Measurements from ENCODE around the gene C10orf143.

C10orf143 gene

GRCh38 chr10:130074639-130075038, 36.0 kb downstream of the C10orf143 start:
- Histone ChIP-seq H3K9ac (ENCODE audit: low read length) (no peak overlapping the region), H3K4me3 (ENCODE audit: low read length) (no peak overlapping the region), H3K36me3 (ENCODE audit: control insufficient read depth, insufficient read depth, low read length, severe bottlenecking) (no peaks in the 10 kb centered on the region), H3K27me3 (replicated peaks; ENCODE audit: control insufficient read depth, insufficient read depth, low read length) (no peaks in the 10 kb centered on the region), H3K4me1 (ENCODE audit: control insufficient read depth, insufficient read depth, low read length) (peaks cover under 1% of the 10 kb centered on the region), H3K9me3 (ENCODE audit: control insufficient read depth, low read length) (peaks cover 8% of the 10 kb centered on the region)
- DNase-seq (ENCODE audit: low read depth) = peak; percentile 22

- Histone ChIP-seq H3K27me3 (replicated peaks; ENCODE audit: control insufficient read depth, insufficient read depth, low read length) (no peaks in the 10 kb centered on the region), H3K36me3 (ENCODE audit: control insufficient read depth, insufficient read depth, low read length, severe bottlenecking) (no peaks in the 10 kb centered on the region), H3K9me3 (ENCODE audit: control insufficient read depth, low read length) (peaks cover 8% of the 10 kb centered on the region), H3K9ac (ENCODE audit: low read length) (no peak overlapping the region), H3K4me3 (ENCODE audit: low read length) (no peak overlapping the region), H3K4me1 (ENCODE audit: control insufficient read depth, insufficient read depth, low read length) (no peaks in the 10 kb centered on the region)
- no peak for DNase-seq (ENCODE audit: low read depth)
Measured at GRCh38 chr10:130073912-130074311, 36.7 kb downstream of the C10orf143 start.

DNA sequence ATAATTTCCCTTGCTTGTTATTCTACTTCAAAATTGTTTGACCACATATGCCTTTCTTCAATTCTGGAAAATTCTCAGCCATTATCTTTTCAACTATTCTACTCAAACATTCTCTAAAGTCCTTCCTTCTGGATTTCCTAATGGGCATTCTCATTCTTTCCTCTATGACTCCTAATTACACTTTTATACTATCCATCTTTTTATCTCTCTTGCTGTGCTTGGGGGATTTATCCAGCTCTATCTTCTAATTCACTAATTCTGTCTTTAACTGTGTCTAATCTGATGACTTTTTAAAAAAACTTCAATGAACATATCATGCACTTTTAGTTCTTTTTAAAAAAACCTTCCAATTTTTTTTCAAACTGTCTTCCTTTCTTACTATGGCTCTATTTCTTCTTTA, 38.4 kb downstream of the C10orf143 start:
- Histone ChIP-seq H3K4me3 (ENCODE audit: low read length) (no peak overlapping the region), H3K9ac (ENCODE audit: low read length) (no peak overlapping the region), H3K9me3 (ENCODE audit: control insufficient read depth, low read length) (peaks cover 8% of the 10 kb centered on the region), H3K4me1 (ENCODE audit: control insufficient read depth, insufficient read depth, low read length) (no peaks in the 10 kb centered on the region), H3K27me3 (replicated peaks; ENCODE audit: control insufficient read depth, insufficient read depth, low read length) (no peaks in the 10 kb centered on the region), H3K36me3 (ENCODE audit: control insufficient read depth, insufficient read depth, low read length, severe bottlenecking) (no peaks in the 10 kb centered on the region)
- no peak for DNase-seq (ENCODE audit: low read depth)

DNA sequence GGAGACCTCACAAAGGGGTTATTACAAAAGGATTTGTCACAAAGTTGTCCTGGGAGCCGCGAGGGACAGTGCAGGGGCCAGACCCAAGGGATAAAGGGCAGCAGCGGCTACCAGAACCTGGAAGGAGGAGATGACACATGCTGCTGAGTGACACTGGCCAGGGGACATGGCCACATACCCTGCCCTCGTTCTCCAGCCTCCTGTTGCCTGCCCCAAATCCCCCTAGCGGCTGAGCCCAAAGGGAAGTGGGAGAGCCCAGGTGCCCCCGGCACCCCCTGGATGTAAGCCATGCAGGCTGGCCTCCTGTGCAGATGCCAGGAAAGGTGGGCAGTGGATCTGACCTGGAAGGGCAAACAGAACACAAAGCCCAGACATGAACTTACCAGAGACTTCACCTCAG, 42.7 kb downstream of the C10orf143 start:
- H3K36me3 ChIP-seq (ENCODE audit: control insufficient read depth, insufficient read depth, low read length, severe bottlenecking) = no peaks in the 10 kb centered on the region
- no peaks in the 10 kb centered on the region for H3K4me1 ChIP-seq (ENCODE audit: control insufficient read depth, insufficient read depth, low read length)
- H3K9me3 ChIP-seq (ENCODE audit: control insufficient read depth, low read length) = peaks cover 8% of the 10 kb centered on the region
- H3K9ac ChIP-seq (ENCODE audit: low read length) = no peak overlapping the region
- no peak overlapping the region for H3K4me3 ChIP-seq (ENCODE audit: low read length)
- H3K27me3 ChIP-seq (replicated peaks; ENCODE audit: control insufficient read depth, insufficient read depth, low read length) = no peaks in the 10 kb centered on the region
- DNase-seq (ENCODE audit: low read depth) = no peak

GRCh38 chr10:130066743-130067142, 43.9 kb downstream of the C10orf143 start:
- no peak overlapping the region for H3K4me3 ChIP-seq (ENCODE audit: low read length)
- no peaks in the 10 kb centered on the region for H3K36me3 ChIP-seq (ENCODE audit: control insufficient read depth, insufficient read depth, low read length, severe bottlenecking)
- H3K9me3 ChIP-seq (ENCODE audit: control insufficient read depth, low read length) = no peaks in the 10 kb centered on the region
- H3K27me3 ChIP-seq (replicated peaks; ENCODE audit: control insufficient read depth, insufficient read depth, low read length) = no peaks in the 10 kb centered on the region
- DNase-seq (ENCODE audit: low read depth) = no peak
- no peak overlapping the region for H3K9ac ChIP-seq (ENCODE audit: low read length)
- H3K4me1 ChIP-seq (ENCODE audit: control insufficient read depth, insufficient read depth, low read length) = no peaks in the 10 kb centered on the region

DNA sequence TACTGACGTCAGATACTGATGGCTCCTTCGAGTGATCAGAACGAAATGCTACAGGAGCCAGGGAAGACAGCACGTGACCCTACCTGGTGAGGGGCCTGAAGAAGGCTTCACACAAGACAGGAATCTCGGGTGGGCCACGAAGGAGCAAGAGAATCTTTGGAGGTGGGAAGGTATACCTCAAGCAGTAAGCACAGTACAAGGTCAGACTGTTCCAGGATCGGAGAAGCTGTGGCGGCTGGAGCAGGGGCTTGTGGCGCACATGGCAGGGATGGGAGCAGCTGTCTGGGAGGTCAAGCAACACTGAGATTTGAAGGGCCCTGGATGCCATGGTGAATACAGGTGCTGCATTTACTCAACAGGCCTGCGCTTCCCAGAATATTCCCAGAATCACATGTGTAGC, 45.4 kb downstream of the C10orf143 start:
- H3K36me3 ChIP-seq (ENCODE audit: control insufficient read depth, insufficient read depth, low read length, severe bottlenecking) = no peaks in the 10 kb centered on the region
- H3K27me3 ChIP-seq (replicated peaks; ENCODE audit: control insufficient read depth, insufficient read depth, low read length) = no peaks in the 10 kb centered on the region
- no peaks in the 10 kb centered on the region for H3K4me1 ChIP-seq (ENCODE audit: control insufficient read depth, insufficient read depth, low read length)
- H3K9ac ChIP-seq (ENCODE audit: low read length) = no peak overlapping the region
- DNase-seq (ENCODE audit: low read depth) = no peak
- no peaks in the 10 kb centered on the region for H3K9me3 ChIP-seq (ENCODE audit: control insufficient read depth, low read length)
- no peak overlapping the region for H3K4me3 ChIP-seq (ENCODE audit: low read length)

DNA sequence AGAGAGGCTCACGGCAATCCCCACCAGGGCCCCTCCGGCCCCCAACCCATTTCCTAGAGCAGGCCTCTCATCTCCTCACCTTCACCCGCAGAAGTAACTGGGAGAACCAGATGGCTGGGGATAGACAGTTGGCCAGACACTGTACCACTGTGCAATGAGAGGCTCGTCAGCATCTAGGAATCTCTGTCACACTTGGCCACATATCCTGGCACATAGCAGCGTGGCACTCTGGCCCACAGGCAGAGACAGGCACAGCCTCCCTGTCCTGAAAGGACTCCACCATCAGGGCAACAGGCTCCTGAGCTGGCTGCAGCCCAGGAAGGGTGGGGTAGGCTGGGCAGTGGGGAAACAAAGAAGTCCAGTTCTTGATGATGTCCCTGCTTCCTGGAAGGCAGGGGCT, 45.8 kb downstream of the C10orf143 start:
- no peak for DNase-seq (ENCODE audit: low read depth)
- Histone ChIP-seq H3K27me3 (replicated peaks; ENCODE audit: control insufficient read depth, insufficient read depth, low read length) (no peaks in the 10 kb centered on the region), H3K4me1 (ENCODE audit: control insufficient read depth, insufficient read depth, low read length) (no peaks in the 10 kb centered on the region), H3K36me3 (ENCODE audit: control insufficient read depth, insufficient read depth, low read length, severe bottlenecking) (no peaks in the 10 kb centered on the region), H3K4me3 (ENCODE audit: low read length) (no peak overlapping the region), H3K9me3 (ENCODE audit: control insufficient read depth, low read length) (no peaks in the 10 kb centered on the region), H3K9ac (ENCODE audit: low read length) (no peak overlapping the region)

- Histone ChIP-seq H3K36me3 (ENCODE audit: control insufficient read depth, insufficient read depth, low read length, severe bottlenecking) (no peaks in the 10 kb centered on the region), H3K9me3 (ENCODE audit: control insufficient read depth, low read length) (no peaks in the 10 kb centered on the region), H3K9ac (ENCODE audit: low read length) (no peak overlapping the region), H3K27me3 (replicated peaks; ENCODE audit: control insufficient read depth, insufficient read depth, low read length) (no peaks in the 10 kb centered on the region), H3K4me1 (ENCODE audit: control insufficient read depth, insufficient read depth, low read length) (no peaks in the 10 kb centered on the region), H3K4me3 (ENCODE audit: low read length) (no peak overlapping the region)
- DNase-seq (ENCODE audit: low read depth) = no peak
Measured at GRCh38 chr10:130062976-130063375, 47.7 kb downstream of the C10orf143 start.

DNA sequence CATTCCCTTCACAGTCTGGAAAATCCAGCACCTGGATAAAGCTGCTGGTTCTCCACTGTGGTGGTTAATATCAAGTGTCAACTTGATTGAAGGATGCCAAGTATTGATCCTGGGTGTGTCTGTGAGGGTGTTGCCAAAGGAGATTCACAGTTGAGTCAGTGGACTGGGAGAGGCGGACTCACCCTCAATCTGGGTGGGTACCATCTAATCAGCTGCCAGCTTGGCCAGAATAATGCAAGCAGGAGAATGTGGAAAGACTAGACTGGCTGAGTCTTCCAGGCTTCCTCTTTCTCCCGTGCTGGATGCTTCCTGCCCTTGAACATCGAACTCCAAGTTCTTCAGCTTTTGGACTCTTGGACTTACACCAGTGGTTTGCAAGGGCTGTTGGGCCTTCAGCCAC, 48.4 kb downstream of the C10orf143 start:
- Histone ChIP-seq H3K27me3 (replicated peaks; ENCODE audit: control insufficient read depth, insufficient read depth, low read length) (no peaks in the 10 kb centered on the region), H3K9ac (ENCODE audit: low read length) (no peak overlapping the region), H3K4me3 (ENCODE audit: low read length) (no peak overlapping the region), H3K9me3 (ENCODE audit: control insufficient read depth, low read length) (no peaks in the 10 kb centered on the region), H3K4me1 (ENCODE audit: control insufficient read depth, insufficient read depth, low read length) (no peaks in the 10 kb centered on the region), H3K36me3 (ENCODE audit: control insufficient read depth, insufficient read depth, low read length, severe bottlenecking) (no peaks in the 10 kb centered on the region)
- no peak for DNase-seq (ENCODE audit: low read depth)

- no peak for DNase-seq (ENCODE audit: low read depth)
- H3K36me3 ChIP-seq (ENCODE audit: control insufficient read depth, insufficient read depth, low read length, severe bottlenecking) = no peaks in the 10 kb centered on the region
- H3K4me3 ChIP-seq (ENCODE audit: low read length) = no peak overlapping the region
- H3K27me3 ChIP-seq (replicated peaks; ENCODE audit: control insufficient read depth, insufficient read depth, low read length) = no peaks in the 10 kb centered on the region
- no peak overlapping the region for H3K9ac ChIP-seq (ENCODE audit: low read length)
- no peaks in the 10 kb centered on the region for H3K9me3 ChIP-seq (ENCODE audit: control insufficient read depth, low read length)
- no peaks in the 10 kb centered on the region for H3K4me1 ChIP-seq (ENCODE audit: control insufficient read depth, insufficient read depth, low read length)
Measured at GRCh38 chr10:130061760-130062159, 48.9 kb downstream of the C10orf143 start.

DNA sequence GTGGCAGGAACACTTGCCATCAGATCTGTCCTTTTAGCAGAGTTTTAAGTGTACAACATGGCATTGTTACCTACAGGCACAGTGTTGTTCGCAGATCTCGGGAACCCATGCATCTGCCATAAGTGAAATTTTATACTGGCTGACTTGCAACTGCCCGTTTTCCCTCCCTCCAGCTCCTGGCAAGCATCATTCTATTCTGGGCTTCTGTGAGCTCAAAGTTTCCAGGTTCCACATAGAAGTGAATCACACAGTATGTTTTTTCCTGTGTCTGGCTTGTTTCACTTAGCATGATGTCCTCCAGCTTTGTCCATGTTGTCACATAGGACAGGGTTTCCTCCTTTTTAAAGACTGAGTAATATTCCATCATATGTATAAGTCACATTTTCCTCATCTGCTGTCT, 56.6 kb downstream of the C10orf143 start:
- Histone ChIP-seq H3K9ac (ENCODE audit: low read length) (no peak overlapping the region), H3K4me3 (ENCODE audit: low read length) (no peak overlapping the region), H3K4me1 (ENCODE audit: control insufficient read depth, insufficient read depth, low read length) (no peaks in the 10 kb centered on the region), H3K9me3 (ENCODE audit: control insufficient read depth, low read length) (peaks cover 7% of the 10 kb centered on the region), H3K27me3 (replicated peaks; ENCODE audit: control insufficient read depth, insufficient read depth, low read length) (no peaks in the 10 kb centered on the region), H3K36me3 (ENCODE audit: control insufficient read depth, insufficient read depth, low read length, severe bottlenecking) (no peaks in the 10 kb centered on the region)
- no peak for DNase-seq (ENCODE audit: low read depth)

- Histone ChIP-seq H3K4me3 (ENCODE audit: low read length) (no peak overlapping the region), H3K9me3 (ENCODE audit: control insufficient read depth, low read length) (peaks cover 7% of the 10 kb centered on the region), H3K9ac (ENCODE audit: low read length) (no peak overlapping the region), H3K27me3 (replicated peaks; ENCODE audit: control insufficient read depth, insufficient read depth, low read length) (no peaks in the 10 kb centered on the region), H3K4me1 (ENCODE audit: control insufficient read depth, insufficient read depth, low read length) (no peaks in the 10 kb centered on the region), H3K36me3 (ENCODE audit: control insufficient read depth, insufficient read depth, low read length, severe bottlenecking) (no peaks in the 10 kb centered on the region)
- peak; percentile 84 for DNase-seq (ENCODE audit: low read depth)
Measured at GRCh38 chr10:130053561-130053960, 57.1 kb downstream of the C10orf143 start.

Data from adipocyte (in vitro differentiated cells).